ENCODE results near the gene TENM4.

- TF ChIP-seq, protein P1, sequence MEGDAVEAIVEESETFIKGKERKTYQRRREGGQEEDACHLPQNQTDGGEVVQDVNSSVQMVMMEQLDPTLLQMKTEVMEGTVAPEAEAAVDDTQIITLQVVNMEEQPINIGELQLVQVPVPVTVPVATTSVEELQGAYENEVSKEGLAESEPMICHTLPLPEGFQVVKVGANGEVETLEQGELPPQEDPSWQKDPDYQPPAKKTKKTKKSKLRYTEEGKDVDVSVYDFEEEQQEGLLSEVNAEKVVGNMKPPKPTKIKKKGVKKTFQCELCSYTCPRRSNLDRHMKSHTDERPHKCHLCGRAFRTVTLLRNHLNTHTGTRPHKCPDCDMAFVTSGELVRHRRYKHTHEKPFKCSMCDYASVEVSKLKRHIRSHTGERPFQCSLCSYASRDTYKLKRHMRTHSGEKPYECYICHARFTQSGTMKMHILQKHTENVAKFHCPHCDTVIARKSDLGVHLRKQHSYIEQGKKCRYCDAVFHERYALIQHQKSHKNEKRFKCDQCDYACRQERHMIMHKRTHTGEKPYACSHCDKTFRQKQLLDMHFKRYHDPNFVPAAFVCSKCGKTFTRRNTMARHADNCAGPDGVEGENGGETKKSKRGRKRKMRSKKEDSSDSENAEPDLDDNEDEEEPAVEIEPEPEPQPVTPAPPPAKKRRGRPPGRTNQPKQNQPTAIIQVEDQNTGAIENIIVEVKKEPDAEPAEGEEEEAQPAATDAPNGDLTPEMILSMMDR (IDR thresholded peaks at IDR 0.05), result no peak
- TF ChIP-seq POLR2A (IDR thresholded peaks at IDR 0.05), result no peak
These were observed 228.1 kb downstream of the TENM4 start for GRCh38 chr11:79212741-79213190.
